ENCODE results near the gene OMP. TPM values are rescaled to one million over a fixed set of nuclear protein-coding genes. Genes with fewer than 3 reads are reported as not detected.
A peak's percentile ranks its signal among the peaks of the same experiment; 100 is the strongest.

OMP gene
- total and polyA plus RNA-seq, 4 donors: 0.33 to 0.56 TPM; not detected in 2

- 90% methylated on average over 11 of the region's 11 CpGs for WGBS (ENCODE audit: insufficient coverage)
- peaks cover 20% of the 10 kb centered on the region for H3K27me3 ChIP-seq (ENCODE audit: control insufficient read depth, insufficient read depth, low read length)
- H3K4me3 ChIP-seq (ENCODE audit: low read depth, low read length): no peak overlapping the region
- no peak overlapping the region for H3K27ac ChIP-seq (ENCODE audit: low read depth, low read length)
- DNase-seq (ENCODE audit: low read depth in 4 of 6, low spot score in 6 of 6): no peak
- H3K36me3 ChIP-seq (ENCODE audit: control insufficient read depth, insufficient read depth, low read length): no peaks in the 10 kb centered on the region
- H3K9me3 ChIP-seq (ENCODE audit: control insufficient read depth, insufficient read depth, low read length): no peaks in the 10 kb centered on the region
- peaks cover 25% of the 10 kb centered on the region for H3K4me1 ChIP-seq (ENCODE audit: control insufficient read depth, insufficient read depth, low read length)
Observed at GRCh38 chr11:77142091-77142975, 39.7 kb downstream of the OMP start.

- Histone ChIP-seq H3K27ac (ENCODE audit: low read depth, low read length) (no peak overlapping the region), H3K9me3 (ENCODE audit: control insufficient read depth, insufficient read depth, low read length) (no peaks in the 10 kb centered on the region), H3K4me1 (ENCODE audit: control insufficient read depth, insufficient read depth, low read length) (peaks cover 30% of the 10 kb centered on the region), H3K27me3 (ENCODE audit: control insufficient read depth, insufficient read depth, low read length) (peaks cover 16% of the 10 kb centered on the region), H3K4me3 (ENCODE audit: low read depth, low read length) (no peak overlapping the region), H3K36me3 (ENCODE audit: control insufficient read depth, insufficient read depth, low read length) (no peaks in the 10 kb centered on the region)
- DNase-seq (ENCODE audit: low read depth in 4 of 6, low spot score in 6 of 6): no peak
- 88% methylated on average over 8 of the region's 8 CpGs for WGBS (ENCODE audit: insufficient coverage)
Observed at GRCh38 chr11:77143405-77144020, 40.9 kb downstream of the OMP start.

- 85% methylated on average over 6 of the region's 9 CpGs for WGBS (ENCODE audit: insufficient coverage)
- Histone ChIP-seq H3K4me1 (ENCODE audit: control insufficient read depth, insufficient read depth, low read length) (peaks cover 34% of the 10 kb centered on the region), H3K4me3 (ENCODE audit: low read depth, low read length) (no peak overlapping the region), H3K27ac (ENCODE audit: low read depth, low read length) (no peak overlapping the region), H3K27me3 (ENCODE audit: control insufficient read depth, insufficient read depth, low read length) (peaks cover 8% of the 10 kb centered on the region), H3K9me3 (ENCODE audit: control insufficient read depth, insufficient read depth, low read length) (no peaks in the 10 kb centered on the region), H3K36me3 (ENCODE audit: control insufficient read depth, insufficient read depth, low read length) (no peaks in the 10 kb centered on the region)
- peak in 2 of 6 donors; percentile 8 to 29 for DNase-seq (ENCODE audit: low read depth in 4 of 6, low spot score in 6 of 6)
Observed at GRCh38 chr11:77144196-77144856, 41.7 kb downstream of the OMP start.

- no peak for DNase-seq (ENCODE audit: low read depth in 4 of 6, low spot score in 6 of 6)
- peaks cover 8% of the 10 kb centered on the region for H3K27me3 ChIP-seq (ENCODE audit: control insufficient read depth, insufficient read depth, low read length)
- WGBS (ENCODE audit: insufficient coverage): 83% methylated on average over 4 of the region's 7 CpGs
- peaks cover 34% of the 10 kb centered on the region for H3K4me1 ChIP-seq (ENCODE audit: control insufficient read depth, insufficient read depth, low read length)
- no peak overlapping the region for H3K27ac ChIP-seq (ENCODE audit: low read depth, low read length)
- no peaks in the 10 kb centered on the region for H3K36me3 ChIP-seq (ENCODE audit: control insufficient read depth, insufficient read depth, low read length)
- H3K9me3 ChIP-seq (ENCODE audit: control insufficient read depth, insufficient read depth, low read length): no peaks in the 10 kb centered on the region
- no peak overlapping the region for H3K4me3 ChIP-seq (ENCODE audit: low read depth, low read length)
Observed at GRCh38 chr11:77144857-77145428, 42.3 kb downstream of the OMP start.

- Histone ChIP-seq H3K9me3 (ENCODE audit: control insufficient read depth, insufficient read depth, low read length) (no peaks in the 10 kb centered on the region), H3K36me3 (ENCODE audit: control insufficient read depth, insufficient read depth, low read length) (no peaks in the 10 kb centered on the region), H3K27ac (ENCODE audit: low read depth, low read length) (no peak overlapping the region), H3K4me3 (ENCODE audit: low read depth, low read length) (no peak overlapping the region), H3K27me3 (ENCODE audit: control insufficient read depth, insufficient read depth, low read length) (peaks cover 8% of the 10 kb centered on the region), H3K4me1 (ENCODE audit: control insufficient read depth, insufficient read depth, low read length) (peaks cover 34% of the 10 kb centered on the region)
- WGBS (ENCODE audit: insufficient coverage): 87% methylated on average over 10 of the region's 10 CpGs
- DNase-seq (ENCODE audit: low read depth in 4 of 6, low spot score in 6 of 6): peak in 1 of 6 donors; percentile 76
Observed at GRCh38 chr11:77146261-77147035, 43.8 kb downstream of the OMP start.

GRCh38 chr11:77147036-77147315 lies 44.3 kb downstream of the OMP start:
- WGBS (ENCODE audit: insufficient coverage): 63% methylated on average over 1 of the region's 1 CpG
- peaks cover 34% of the 10 kb centered on the region for H3K4me1 ChIP-seq (ENCODE audit: control insufficient read depth, insufficient read depth, low read length)
- H3K4me3 ChIP-seq (ENCODE audit: low read depth, low read length): no peak overlapping the region
- H3K36me3 ChIP-seq (ENCODE audit: control insufficient read depth, insufficient read depth, low read length): no peaks in the 10 kb centered on the region
- no peaks in the 10 kb centered on the region for H3K9me3 ChIP-seq (ENCODE audit: control insufficient read depth, insufficient read depth, low read length)
- H3K27ac ChIP-seq (ENCODE audit: low read depth, low read length): no peak overlapping the region
- peak in 1 of 6 donors; percentile 32 for DNase-seq (ENCODE audit: low read depth in 4 of 6, low spot score in 6 of 6)
- peaks cover 8% of the 10 kb centered on the region for H3K27me3 ChIP-seq (ENCODE audit: control insufficient read depth, insufficient read depth, low read length)

- Histone ChIP-seq H3K36me3 (ENCODE audit: control insufficient read depth, insufficient read depth, low read length) (no peaks in the 10 kb centered on the region), H3K4me3 (ENCODE audit: low read depth, low read length) (no peak overlapping the region), H3K27ac (ENCODE audit: low read depth, low read length) (no peak overlapping the region), H3K9me3 (ENCODE audit: control insufficient read depth, insufficient read depth, low read length) (no peaks in the 10 kb centered on the region), H3K27me3 (ENCODE audit: control insufficient read depth, insufficient read depth, low read length) (peaks cover 8% of the 10 kb centered on the region), H3K4me1 (ENCODE audit: control insufficient read depth, insufficient read depth, low read length) (peaks cover 37% of the 10 kb centered on the region)
- 19% methylated on average over 32 of the region's 47 CpGs for WGBS (ENCODE audit: insufficient coverage)
- peak in 2 of 6 donors; percentile 31 to 43 for DNase-seq (ENCODE audit: low read depth in 4 of 6, low spot score in 6 of 6)
Observed at GRCh38 chr11:77147668-77148321, 45.2 kb downstream of the OMP start.

GRCh38 chr11:77148963-77149715 lies 46.5 kb downstream of the OMP start:
- DNase-seq (ENCODE audit: low read depth in 4 of 6, low spot score in 6 of 6): no peak
- Histone ChIP-seq H3K4me3 (ENCODE audit: low read depth, low read length) (no peak overlapping the region), H3K27ac (ENCODE audit: low read depth, low read length) (no peak overlapping the region), H3K27me3 (ENCODE audit: control insufficient read depth, insufficient read depth, low read length) (peaks cover 8% of the 10 kb centered on the region), H3K36me3 (ENCODE audit: control insufficient read depth, insufficient read depth, low read length) (no peaks in the 10 kb centered on the region), H3K4me1 (ENCODE audit: control insufficient read depth, insufficient read depth, low read length) (peaks cover 50% of the 10 kb centered on the region), H3K9me3 (ENCODE audit: control insufficient read depth, insufficient read depth, low read length) (no peaks in the 10 kb centered on the region)
- whole genome bisulfite sequencing (ENCODE audit: insufficient coverage): 96% methylated on average over 8 of the region's 8 CpGs

Data from spinal cord (tissue), 10 donors.